H4 (cell line): Measurements from ENCODE around the gene SRSF5. TPM values are rescaled to one million over a fixed set of nuclear protein-coding genes. Genes with fewer than 3 reads are reported as not detected.
"Not testable (repeated sequence)": the region's sequence is repeated elsewhere in the genome, so short reads cannot be mapped to it uniquely, and the experiment has no call there.

Experiments used
- DNase-seq: peaks from one replicate; pipeline ENCODE4 v3.0.0-alpha.2; 2015; ENCODE audit warnings: low spot score
- total RNA-seq: library from RNA; depleted of rRNA; stranded (reverse); fragments of >200 nt; shearing (Covaris generic); gene quantifications from 2 replicates; pipeline ENCODE4 v1.2.3, GENCODE V29; 2014; rRNA removed

The SRSF5 gene
- 83.3 and 86.9 TPM in 2 replicates for total RNA-seq

GRCh38 chr14:69766984-69767368 is at the start of gene SRSF5:
Gene SRSF5 (plus strand): TSS chr14:69767142. CDS start chr14:69768157, 1,015 bp downstream.
- DNase-seq: peak; percentile 96

DNA sequence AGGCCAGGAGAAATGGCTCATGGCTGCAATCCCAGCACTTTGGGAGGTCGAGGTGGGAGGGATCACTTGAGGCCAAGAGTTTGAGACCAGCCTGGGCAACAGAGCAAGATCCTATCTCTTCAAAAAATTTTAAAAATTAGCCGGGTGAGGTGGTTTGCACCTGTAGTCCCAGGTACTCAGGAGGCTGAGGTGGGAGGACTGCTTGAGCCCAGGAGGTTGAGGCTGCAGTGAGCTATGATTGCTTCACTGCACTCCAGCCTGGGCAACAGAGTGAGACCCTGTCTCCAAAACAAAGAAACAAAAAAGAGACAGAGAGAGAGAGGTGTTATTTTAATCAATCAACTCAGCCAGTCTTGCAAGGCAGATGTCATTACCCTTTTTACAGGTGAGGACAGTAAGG is 48.3 kb upstream of the SRSF5 start:
- DNase-seq: not testable (repeated sequence)

DNA sequence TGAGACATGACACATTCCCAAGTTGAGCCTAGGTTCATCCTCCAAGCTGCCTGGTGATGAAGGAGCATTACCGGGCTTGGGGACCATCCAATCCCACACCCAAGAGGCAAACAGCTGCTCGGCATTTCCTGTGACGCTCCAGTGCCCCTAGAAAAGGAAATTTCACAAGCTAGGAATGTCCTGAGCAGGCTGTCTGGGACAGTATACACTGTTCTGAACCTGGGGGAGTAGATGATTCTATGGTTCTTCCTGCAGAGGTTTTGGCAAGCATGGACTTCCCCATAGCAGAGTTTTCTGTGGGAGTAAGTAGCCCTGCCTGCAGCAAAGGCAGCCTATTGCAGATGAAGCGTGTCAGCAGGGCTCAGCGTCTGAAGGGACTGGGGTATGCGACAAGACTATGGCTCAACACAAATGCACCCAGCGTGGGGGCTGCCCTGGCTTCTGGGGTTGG is 47.4 kb upstream of the SRSF5 start:
- no peak for DNase-seq

DNA sequence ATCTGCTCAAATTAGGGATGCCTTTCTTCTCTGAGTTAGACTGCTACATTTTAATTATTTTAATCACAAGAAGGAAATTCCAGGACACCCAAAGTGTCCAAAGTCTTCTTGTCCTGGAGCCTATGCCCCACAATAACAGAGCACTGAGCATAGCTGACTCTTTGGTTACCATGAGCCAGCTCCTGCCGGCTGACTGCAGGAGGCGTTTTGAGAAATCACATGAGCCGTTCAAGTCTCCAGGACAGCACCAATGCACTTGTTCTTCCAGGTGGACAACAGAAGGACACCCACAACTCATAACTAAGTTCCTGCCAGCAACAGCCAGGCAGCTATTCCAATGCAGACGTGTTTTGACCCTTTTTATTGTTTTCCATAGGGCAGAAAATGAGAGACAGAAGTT is 46.0 kb upstream of the SRSF5 start:
- no peak for DNase-seq

DNA sequence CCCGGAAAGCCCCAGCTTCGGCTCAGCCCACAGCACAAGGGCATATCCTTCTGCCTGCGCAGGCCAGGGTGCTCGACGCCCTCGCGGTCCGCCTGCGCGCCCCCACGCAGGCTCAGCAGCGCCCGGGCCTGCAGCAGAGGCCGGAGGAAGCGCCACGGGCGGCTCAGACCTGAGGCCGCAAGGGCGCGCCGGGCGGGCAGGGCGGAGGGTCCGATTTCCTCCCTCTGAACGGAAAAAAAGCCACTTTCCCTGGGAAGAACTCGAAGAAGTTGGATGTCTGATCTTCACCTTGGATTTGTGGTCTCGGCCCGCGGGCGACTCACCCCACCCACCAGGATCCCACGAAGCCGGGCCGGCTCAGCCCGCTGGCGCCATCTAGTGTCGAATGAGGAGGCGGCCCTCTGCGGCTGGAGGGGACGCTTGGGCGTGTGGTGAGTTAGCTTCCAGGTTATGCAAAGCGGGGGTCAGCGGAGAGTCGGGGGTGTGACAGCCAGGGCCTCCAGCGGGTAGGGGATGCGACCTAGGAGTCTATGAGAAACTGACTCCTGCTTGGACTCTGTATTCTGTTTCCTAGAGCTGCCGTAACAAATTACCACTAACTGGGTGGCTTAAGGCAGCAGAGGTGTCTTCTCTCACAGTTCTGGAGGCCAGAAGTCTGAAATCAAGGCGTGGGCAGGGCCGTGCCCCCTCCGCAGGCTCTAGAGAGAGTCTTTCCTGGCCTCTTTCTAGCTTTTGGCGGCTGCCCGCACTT is 40.0 kb upstream of the SRSF5 start:
- DNase-seq: peak; percentile 39

- no peak for DNase-seq
Observed at GRCh38 chr14:69727860-69728259, 39.1 kb upstream of the SRSF5 start.

DNA sequence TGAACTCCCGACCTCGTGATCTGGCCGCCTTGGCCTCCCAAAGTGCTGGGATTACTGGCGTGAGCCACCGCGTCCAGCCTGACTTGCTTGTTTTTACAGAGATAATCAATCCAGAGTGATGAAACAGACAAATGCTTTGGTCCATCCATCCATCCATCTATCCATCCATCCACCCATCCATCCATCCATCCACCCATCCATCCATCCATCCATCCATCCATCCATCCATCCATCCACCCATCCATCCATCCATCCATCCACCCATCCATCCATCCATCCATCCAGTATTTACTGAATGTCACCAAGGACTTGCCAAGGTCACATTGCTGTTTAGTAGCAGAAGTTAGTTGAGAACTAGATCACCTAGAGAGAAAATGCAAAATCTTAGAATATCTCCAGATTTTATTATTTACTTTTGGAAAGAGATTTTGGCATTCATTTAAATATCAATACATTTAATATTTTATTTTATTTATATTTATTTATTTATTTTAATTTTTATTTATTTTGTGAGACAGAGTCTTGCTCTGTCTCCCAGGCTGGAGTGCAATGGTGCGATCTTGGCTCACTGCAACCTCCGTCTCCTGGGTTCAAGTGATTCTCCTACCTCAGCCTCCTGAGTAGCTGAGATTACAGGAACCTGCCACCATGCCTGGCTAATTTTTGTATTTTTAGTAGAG is 34.9 kb upstream of the SRSF5 start:
- not testable (repeated sequence) for DNase-seq

DNA sequence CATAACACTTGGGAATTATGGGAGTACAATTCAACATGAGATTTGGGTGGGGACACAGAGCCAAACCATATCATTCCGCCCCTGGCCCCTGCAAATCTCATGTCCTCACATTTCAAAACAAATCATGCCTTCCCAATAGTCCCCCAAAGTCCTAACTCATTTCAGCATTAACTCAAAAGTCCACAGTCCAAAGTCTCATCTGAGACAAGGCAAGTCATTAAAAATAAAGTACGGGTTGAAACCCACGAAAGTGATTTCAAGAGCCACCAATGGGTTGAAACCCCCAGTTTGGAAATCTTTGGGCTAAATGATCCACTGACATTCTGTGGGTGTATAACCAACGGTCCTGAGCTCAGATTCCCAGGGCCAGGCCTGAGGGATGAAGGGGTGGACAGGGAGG is 30.5 kb upstream of the SRSF5 start:
- not testable (repeated sequence) for DNase-seq

- no peak for DNase-seq
Observed at GRCh38 chr14:69741055-69741454, 25.9 kb upstream of the SRSF5 start.

GRCh38 chr14:69749956-69750355 is 17.0 kb upstream of the SRSF5 start:
- DNase-seq: no peak

GRCh38 chr14:69750495-69750894 is 16.4 kb upstream of the SRSF5 start:
- no peak for DNase-seq

DNA sequence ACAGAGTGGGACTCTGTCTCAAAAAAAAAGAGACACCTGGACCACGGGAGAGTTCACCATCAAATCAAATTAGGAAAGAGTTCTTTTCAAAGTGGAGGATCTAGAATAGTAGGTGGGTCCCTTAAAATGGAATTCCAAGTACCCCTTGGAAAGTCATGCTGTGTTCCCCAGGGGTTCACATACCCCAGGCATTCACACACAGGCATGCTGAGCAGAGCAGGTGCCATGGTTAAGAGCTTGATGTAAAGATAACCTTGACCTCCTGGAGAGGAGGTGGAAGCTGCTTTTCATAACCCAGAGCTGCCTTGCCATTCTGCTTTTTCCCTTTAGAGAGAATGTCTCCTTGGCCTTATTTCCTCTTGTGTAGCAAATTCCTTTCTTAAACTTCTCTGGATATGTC is 14.2 kb upstream of the SRSF5 start:
- no peak for DNase-seq

GRCh38 chr14:69753860-69754259 is 13.1 kb upstream of the SRSF5 start:
- DNase-seq: no peak

GRCh38 chr14:69754487-69754886 is 12.5 kb upstream of the SRSF5 start:
- no peak for DNase-seq

- DNase-seq: no peak
Observed at GRCh38 chr14:69755296-69755695, 11.6 kb upstream of the SRSF5 start.

DNA sequence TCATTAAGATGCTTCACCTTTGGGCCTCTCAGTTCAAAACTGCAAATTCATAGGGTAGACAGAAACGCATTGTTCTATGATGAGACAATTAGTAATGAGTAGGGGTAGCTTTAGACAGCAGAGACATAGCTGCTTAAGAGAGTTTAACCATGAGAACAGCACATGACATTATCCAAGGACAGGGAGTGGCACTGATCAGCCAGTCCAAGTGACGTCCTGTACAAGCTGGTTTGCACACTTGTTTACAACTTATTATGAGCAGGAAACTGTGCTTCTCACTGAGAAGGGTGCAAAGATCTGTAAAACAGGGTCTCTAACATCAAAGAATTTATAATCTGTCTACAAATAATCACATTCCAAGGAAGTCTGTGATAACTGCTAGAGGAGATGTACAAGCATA is 11.2 kb upstream of the SRSF5 start:
- no peak for DNase-seq

- DNase-seq: no peak
Observed at GRCh38 chr14:69756298-69756697, 10.6 kb upstream of the SRSF5 start.

GRCh38 chr14:69760810-69761209 is 6.1 kb upstream of the SRSF5 start:
- no peak for DNase-seq

- DNase-seq: no peak
Observed at GRCh38 chr14:69763761-69764510, 3.0 kb upstream of the SRSF5 start.

DNA sequence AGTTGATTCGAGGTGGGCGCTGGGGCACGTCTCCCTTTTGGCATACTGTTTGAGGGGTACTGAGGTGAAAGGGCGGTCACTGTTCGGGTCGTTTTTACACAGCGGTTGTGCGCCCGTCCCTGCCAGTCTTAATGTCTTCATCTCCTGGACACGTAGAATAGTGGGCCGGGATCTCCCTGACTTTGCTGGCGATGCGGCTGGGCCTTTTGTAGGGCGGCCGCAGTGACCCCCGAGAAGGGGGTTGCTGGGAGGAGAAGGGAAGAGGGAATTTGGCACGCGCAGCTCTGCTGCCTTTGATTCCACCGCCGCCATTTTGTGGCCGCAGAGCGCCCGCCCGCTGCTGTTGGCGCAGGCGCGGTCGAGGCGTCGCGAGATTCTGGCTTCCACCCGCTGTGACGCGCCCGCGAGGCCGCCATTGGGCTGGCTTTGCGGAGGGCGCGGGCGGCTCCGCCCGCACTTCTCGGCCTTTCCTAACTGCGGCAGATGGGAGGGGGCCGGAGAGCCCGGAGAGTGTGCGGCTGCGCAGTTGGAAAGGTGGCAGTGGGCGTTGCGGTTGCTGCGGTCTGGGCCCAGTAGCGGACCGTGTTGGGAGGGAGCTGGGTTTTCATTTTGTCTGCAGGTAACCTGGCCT is 542 bp downstream of the SRSF5 start:
- DNase-seq: peak; percentile 82

DNA sequence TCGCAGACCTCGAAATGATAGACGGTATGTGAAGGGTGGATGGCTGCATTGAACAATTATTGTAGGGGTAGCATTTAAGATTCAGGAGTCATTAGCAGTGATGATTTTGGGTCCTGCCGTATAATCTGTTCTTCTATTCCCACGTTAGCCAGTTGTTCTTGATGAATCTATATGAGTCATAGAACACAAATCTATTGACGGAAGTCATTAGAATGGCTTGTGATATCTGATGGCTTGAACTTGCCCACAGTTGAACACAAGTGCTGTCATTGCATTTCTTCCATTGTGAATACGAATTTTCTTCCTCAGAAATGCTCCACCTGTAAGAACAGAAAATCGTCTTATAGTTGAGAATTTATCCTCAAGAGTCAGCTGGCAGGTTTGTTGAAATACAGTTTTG is 1.9 kb downstream of the SRSF5 start:
- no peak for DNase-seq

- DNase-seq: no peak
Observed at GRCh38 chr14:69769623-69770022, 2.7 kb downstream of the SRSF5 start.
